Sigmoid colon (tissue), 7 donors: ENCODE data around the gene FNDC10. TPM values are rescaled to one million over a fixed set of nuclear protein-coding genes. Genes with fewer than 3 reads are reported as not detected.
"Not testable (repeated sequence)": the region's sequence is repeated elsewhere in the genome, so short reads cannot be mapped to it uniquely, and the experiment has no call there.

Experiments
- DNase-seq: peaks from one replicate; pipeline ENCODE4 v3.0.0-alpha.2; 2019
- H3K27ac ChIP-seq, 4 donors: fragments of 200-600 bp; sonication (generic); one replicate each; pipeline ENCODE4 v1.5.1; 2016 to 2019; ENCODE audit warnings: mild to moderate bottlenecking in 1 of 4
- H3K27me3 ChIP-seq, 3 donors: fragments of 200-600 bp; sonication (generic); one replicate each; pipeline ENCODE4 v1.5.1; 2019; ENCODE audit warnings: mild to moderate bottlenecking in 1 of 3
- H3K36me3 ChIP-seq, 4 donors: fragments of 200-600 bp; sonication (generic); one replicate each; pipeline ENCODE4 v1.5.1; 2016 to 2019
- H3K4me1 ChIP-seq, 4 donors: fragments of 200-600 bp; sonication (generic); one replicate each; pipeline ENCODE4 v1.5.1; 2017 to 2019
- H3K4me3 ChIP-seq, 4 donors: fragments of 200-600 bp; sonication (generic); one replicate each; pipeline ENCODE4 v1.5.1; 2017 to 2019; ENCODE audit warnings: mild to moderate bottlenecking in 2 of 4, moderate library complexity in 1 of 4
- H3K9me3 ChIP-seq, 4 donors: fragments of 200-600 bp in 3 of 4; sonication (generic) in 3 of 4; one replicate each; pipeline versions ENCODE4 v1.5.1 to v1.6.1; 2013 to 2019
- CTCF ChIP-seq, 4 experiments: fragments of 450-650 bp in 3 of 4; fragments of 200-600 bp in 1 of 4; IDR thresholded peaks; one replicate each; pipeline ENCODE4 v1.5.1; 2016 to 2019; ENCODE audit warnings: antibody characterized with exemption in 4 of 4, mild to moderate bottlenecking in 3 of 4, moderate library complexity in 2 of 4
- POLR2A ChIP-seq, 2 donors: fragments of 450-650 bp; IDR thresholded peaks; one replicate each; pipeline ENCODE4 v1.6.1; 2016; ENCODE audit warnings: antibody characterized with exemption in 2 of 2, mild to moderate bottlenecking in 2 of 2, moderate library complexity in 2 of 2
- POLR2AphosphoS5 ChIP-seq, 4 donors: sonication (generic); formaldehyde crosslinking; IDR thresholded peaks; one replicate each; pipeline ENCODE4 v1.6.1; 2017; ENCODE audit warnings: antibody characterized with exemption in 4 of 4
- WGBS, 2 donors: extraction: QIAGEN DNeasy Blood & Tissue Kit; methylation state at CpG; one replicate each; pipeline ENCODE4 v1.1.7; 2013; 5-methylcytosine and 5-hydroxymethylcytosine counted together
- intact Hi-C: fragments of 100-400 bp; cut with DNase I; formaldehyde crosslinking; loops from one replicate; pipeline ENCODE4 v1.15.1; 2023
- polyA plus RNA-seq, 3 donors: library from polyadenylated mRNA; stranded (reverse); fragments of 200-250 nt; gene quantifications; one replicate each; pipeline ENCODE4 v1.2.3, GENCODE V29; 2013
- total RNA-seq, 4 donors: library from RNA; depleted of rRNA; stranded (reverse); fragments of >200 nt; gene quantifications; one replicate each; pipeline ENCODE4 v1.1.0, GENCODE V29; 2016
- donor health status: healthy with polysubstance abuse.
- donor health status: Bipolar disorder and iron deficiency.
- donor health status: healthy.

The FNDC10 gene
- 1 to 10 TPM in 3 of 4 donors, under 1 TPM in 1; 0.82 to 2.8 (median 1.6) TPM for total RNA-seq
- polyA plus RNA-seq: 1 to 10 TPM; 1.2 to 3.5 (median 2.8) TPM

DNA sequence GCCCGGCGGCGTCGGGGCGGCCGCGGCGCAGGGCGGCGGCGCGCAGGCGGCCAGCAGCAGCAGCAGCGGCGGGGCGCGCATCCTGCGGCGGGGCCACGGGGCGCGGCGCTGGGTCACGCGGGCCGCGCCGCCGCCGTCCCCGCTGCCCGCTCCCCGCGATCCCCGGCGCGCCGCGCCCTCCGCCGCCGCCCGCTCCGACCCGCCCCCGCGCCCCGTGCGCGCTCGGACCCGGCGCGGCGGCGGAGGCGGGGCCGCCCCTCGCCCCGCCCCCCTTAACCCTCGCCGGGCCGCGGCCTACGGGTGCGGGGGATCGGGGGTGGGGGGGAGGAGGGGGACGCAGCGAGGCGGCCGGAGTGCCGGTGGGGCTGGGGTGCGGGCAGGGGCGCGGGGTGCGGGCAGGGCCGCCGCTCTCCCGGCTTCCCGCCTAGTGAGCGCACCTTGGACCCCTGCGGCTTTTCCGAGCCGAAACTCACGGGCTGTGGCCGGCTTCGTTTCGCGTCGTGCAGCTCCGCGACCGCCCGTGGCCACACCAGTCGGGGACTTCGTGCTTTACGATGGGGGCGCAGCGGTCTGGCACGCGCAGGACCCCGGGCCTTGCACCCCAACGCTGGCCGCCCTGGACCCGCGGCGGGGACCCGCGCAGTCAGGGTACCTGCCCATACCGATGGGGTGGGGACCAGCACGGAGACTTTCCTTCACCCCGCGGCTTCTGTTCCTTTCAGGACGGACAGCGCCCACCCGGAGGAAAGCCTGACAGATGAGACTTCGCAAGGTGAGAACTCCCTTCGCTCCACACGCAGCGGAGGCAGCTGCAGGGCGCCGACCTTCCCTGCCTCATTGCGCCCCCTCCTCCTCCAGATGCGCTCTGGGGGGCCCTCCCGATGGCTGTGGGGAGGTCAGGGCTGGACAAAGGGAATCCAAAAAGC lies at the start of gene FNDC10:
Gene FNDC10 (minus strand): TSS at position 201 of the 926 bp plus-strand sequence. CDS start 120 bp downstream, at position 81.
- H3K36me3 ChIP-seq: no peaks in the 10 kb centered on the region
- peak within 1 kb of the TSS in 3 of 4 donors; percentile 29 to 50 (median 42) for H3K4me3 ChIP-seq
- intact Hi-C loops: no loop called here
- WGBS, 2 donors: 3 to 5% methylated on average over 125 of the region's 125 CpGs
- no peaks in the 10 kb centered on the region for H3K9me3 ChIP-seq
- no peak within 1 kb of the TSS for H3K27ac ChIP-seq
- TF ChIP-seq POLR2AphosphoS5 (IDR thresholded peaks at IDR 0.05): no peak
- no peak for TF ChIP-seq POLR2A (IDR thresholded peaks at IDR 0.05)
- TF ChIP-seq CTCF (IDR thresholded peaks at IDR 0.05): no peak
- H3K4me1 ChIP-seq: peaks cover 0 to 19% (median 14%) of the 10 kb centered on the region in 4 donors
- peaks cover 31 to 85% (median 55%) of the 10 kb centered on the region in 3 donors for H3K27me3 ChIP-seq
- DNase-seq: no peak

DNA sequence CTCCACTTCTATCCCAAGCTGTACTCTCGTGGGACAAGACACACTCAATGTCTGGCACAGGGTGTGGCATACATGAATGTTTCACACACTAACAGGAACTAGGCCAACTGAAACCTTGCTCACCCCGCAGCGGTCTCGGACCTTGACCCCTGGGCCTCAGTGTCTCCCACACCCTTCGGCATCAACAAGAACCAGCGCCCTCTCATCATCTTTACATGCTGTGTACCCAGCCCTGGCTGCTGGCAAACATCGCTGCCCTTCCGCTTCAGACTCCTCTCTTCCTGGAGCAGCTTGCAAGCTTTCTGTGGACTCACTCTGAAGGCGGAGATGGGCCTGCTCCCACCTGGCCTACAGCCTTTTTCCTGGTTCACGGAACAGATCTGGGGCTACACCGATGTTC lies 48.3 kb upstream of the FNDC10 start:
- H3K27ac ChIP-seq, H3K4me1 ChIP-seq, intact Hi-C loops, H3K27me3 ChIP-seq, H3K9me3 ChIP-seq, H3K4me3 ChIP-seq: not testable (repeated sequence)
- peaks cover 26 to 74% (median 52%) of the 10 kb centered on the region in 4 donors for H3K36me3 ChIP-seq
- peak in 1 of 2 donors; percentile 20 for TF ChIP-seq POLR2A (IDR thresholded peaks at IDR 0.05)
- 15 to 67% methylated on average over 11 of the region's 11 CpGs for WGBS, 2 donors
- peak; percentile 34 for DNase-seq

- peak; percentile 29 for DNase-seq
- H3K9me3 ChIP-seq, H3K4me3 ChIP-seq, H3K4me1 ChIP-seq, intact Hi-C loops, H3K27ac ChIP-seq, H3K27me3 ChIP-seq: not testable (repeated sequence)
- 64 to 84% methylated on average over 17 of the region's 17 CpGs for WGBS, 2 donors
- H3K36me3 ChIP-seq: peaks cover 26 to 68% (median 47%) of the 10 kb centered on the region in 4 donors
These were observed 47.8 kb upstream of the FNDC10 start for GRCh38 chr1:1647567-1648241.

DNA sequence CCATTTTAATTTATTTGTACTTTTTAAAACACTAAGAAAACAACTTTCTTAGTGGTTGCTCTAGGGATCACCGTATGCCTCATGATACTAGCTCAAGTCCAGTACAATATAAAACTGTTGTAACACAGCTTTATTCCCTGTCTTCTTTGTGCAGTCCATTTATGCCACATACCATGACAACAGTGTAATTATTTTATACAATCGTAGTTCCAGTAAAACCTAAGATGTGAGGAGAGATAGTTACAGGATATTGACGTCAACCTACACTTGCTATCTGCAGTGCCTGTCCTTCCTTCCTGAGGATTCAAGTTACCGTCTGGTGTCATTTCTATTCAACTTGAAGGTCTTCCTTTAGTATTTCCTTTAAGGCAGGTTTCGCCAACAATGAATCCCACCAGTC lies 46.4 kb upstream of the FNDC10 start:
- peaks cover 16 to 56% (median 35%) of the 10 kb centered on the region in 4 donors for H3K36me3 ChIP-seq
- H3K9me3 ChIP-seq, DNase-seq, H3K4me3 ChIP-seq, H3K27me3 ChIP-seq, intact Hi-C loops, H3K27ac ChIP-seq, H3K4me1 ChIP-seq: not testable (repeated sequence)
- WGBS, 2 donors: 89 to 90% methylated on average over 5 of the region's 5 CpGs

DNA sequence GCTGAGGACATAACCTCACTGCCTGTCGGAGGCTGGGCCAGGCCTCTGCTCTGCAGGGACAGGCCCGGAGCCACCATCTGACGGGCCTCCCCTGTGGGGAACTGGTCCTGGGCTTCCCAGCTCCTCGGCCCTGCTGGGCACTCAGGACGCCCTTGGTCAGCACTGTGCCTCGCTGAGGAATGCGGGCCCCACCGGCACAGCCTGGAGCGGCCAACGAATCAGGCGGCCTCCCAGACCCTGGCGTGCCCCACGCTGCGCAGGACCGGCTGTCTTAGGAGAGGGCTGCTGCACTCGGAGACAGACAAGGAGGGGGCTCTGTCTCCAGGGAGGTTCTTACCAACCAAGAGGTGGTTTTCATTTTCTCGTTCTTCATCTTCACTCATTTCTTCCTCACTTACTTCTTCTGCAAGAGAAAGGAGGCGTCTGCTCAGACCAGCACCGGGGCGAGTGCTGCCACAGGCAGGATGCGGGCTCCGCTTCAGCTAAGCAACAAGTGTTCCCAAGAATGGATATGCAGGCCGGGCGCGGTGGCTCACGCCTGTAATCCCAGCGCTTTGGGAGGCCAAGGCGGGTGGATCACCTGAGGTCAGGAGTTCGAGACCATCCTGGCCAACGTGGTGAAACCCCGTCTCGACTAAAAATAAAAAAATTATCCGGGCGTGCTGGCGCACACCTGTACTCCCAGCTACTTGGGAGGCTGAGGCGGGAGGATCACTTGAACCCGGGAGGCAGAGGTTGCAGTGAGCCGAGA lies 41.0 kb upstream of the FNDC10 start:
- H3K4me1 ChIP-seq, H3K27me3 ChIP-seq, H3K4me3 ChIP-seq, intact Hi-C loops, H3K9me3 ChIP-seq, H3K27ac ChIP-seq: not testable (repeated sequence)
- H3K36me3 ChIP-seq: peaks cover 4 to 30% (median 21%) of the 10 kb centered on the region in 4 donors
- peak; percentile 40 for DNase-seq
- WGBS, 2 donors: 94 to 96% methylated on average over 33 to 34 of the region's 38 CpGs

DNA sequence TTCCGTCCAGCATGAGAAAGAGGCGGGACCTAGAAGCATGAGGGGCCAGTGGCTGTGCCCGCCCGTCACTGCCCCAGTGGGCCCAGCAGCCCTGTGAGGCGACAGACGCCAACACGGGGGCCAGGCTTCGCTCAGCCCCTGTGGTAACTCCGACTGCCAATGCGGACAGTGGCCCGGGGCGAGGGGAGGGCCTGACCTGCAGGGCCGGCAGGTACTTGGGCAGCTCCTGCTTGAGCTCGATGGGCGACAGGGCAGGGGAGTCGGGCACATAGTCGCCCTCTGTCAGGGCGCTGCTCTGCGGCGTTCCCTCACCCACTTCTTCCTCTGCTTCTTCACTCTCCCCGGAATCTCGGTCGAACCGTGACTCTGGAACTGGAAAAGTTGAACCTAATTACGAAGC lies 40.1 kb upstream of the FNDC10 start:
- peaks cover 4 to 26% (median 18%) of the 10 kb centered on the region in 4 donors for H3K36me3 ChIP-seq
- intact Hi-C loops: not testable (repeated sequence)

GRCh38 chr1:1639368-1639767 lies 39.4 kb upstream of the FNDC10 start:
- H3K27ac ChIP-seq, H3K4me3 ChIP-seq, intact Hi-C loops, H3K27me3 ChIP-seq, H3K9me3 ChIP-seq, H3K4me1 ChIP-seq: not testable (repeated sequence)
- DNase-seq: peak; percentile 47
- 95 to 97% methylated on average over 16 of the region's 16 CpGs for WGBS, 2 donors
- H3K36me3 ChIP-seq: peaks cover 4 to 26% (median 18%) of the 10 kb centered on the region in 4 donors

More for the DNA sequence above, 40.1 kb upstream of the FNDC10 start:
- H3K9me3 ChIP-seq, H3K27ac ChIP-seq, H3K4me1 ChIP-seq, H3K27me3 ChIP-seq, H3K4me3 ChIP-seq: not testable (repeated sequence)
- DNase-seq: peak; percentile 40
- 97 to 98% methylated on average over 18 to 21 of the region's 25 CpGs for WGBS, 2 donors

DNA sequence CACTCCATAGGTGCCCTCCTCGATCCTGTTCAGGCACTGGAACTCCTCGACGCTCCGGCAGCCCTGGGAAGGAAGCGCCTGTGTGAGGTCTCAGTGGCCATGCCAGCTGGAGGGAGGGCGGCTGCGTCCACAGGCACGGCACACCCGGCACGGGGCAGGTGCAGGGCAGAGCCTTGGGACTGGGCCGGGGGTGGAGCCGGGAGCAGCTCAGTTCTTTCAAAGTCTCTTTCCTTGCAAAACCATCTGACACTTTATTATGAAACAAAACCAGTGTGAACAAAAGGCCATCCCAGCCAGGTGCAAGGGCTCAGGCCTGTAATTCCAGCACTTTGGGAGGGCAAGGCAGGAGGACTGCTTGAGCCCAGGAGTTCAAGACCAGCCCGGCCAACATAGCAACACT lies 38.6 kb upstream of the FNDC10 start:
- whole genome bisulfite sequencing, 2 donors: 66 to 96% methylated on average over 9 of the region's 13 CpGs
- peaks cover 4 to 26% (median 18%) of the 10 kb centered on the region in 4 donors for H3K36me3 ChIP-seq
- DNase-seq: peak; percentile 39

GRCh38 chr1:1637479-1637875 lies 37.5 kb upstream of the FNDC10 start:
- intact Hi-C loops, H3K27me3 ChIP-seq, H3K27ac ChIP-seq, H3K4me1 ChIP-seq, H3K4me3 ChIP-seq, H3K9me3 ChIP-seq: not testable (repeated sequence)
- peak; percentile 40 for DNase-seq
- 93% methylated on average over 14 of the region's 14 CpGs for WGBS, 2 donors
- peaks cover 4 to 26% (median 18%) of the 10 kb centered on the region in 4 donors for H3K36me3 ChIP-seq

More for the DNA sequence above, 38.6 kb upstream of the FNDC10 start:
- H3K4me3 ChIP-seq, H3K27ac ChIP-seq, H3K27me3 ChIP-seq, H3K9me3 ChIP-seq, H3K4me1 ChIP-seq, intact Hi-C loops: not testable (repeated sequence)

- H3K27ac ChIP-seq, H3K9me3 ChIP-seq, intact Hi-C loops, H3K4me3 ChIP-seq, H3K27me3 ChIP-seq, H3K4me1 ChIP-seq: not testable (repeated sequence)
- WGBS, 2 donors: 93 to 94% methylated on average over 37 of the region's 37 CpGs
- DNase-seq: peak; percentile 57
- peaks cover 4 to 26% (median 18%) of the 10 kb centered on the region in 4 donors for H3K36me3 ChIP-seq
These were observed 36.9 kb upstream of the FNDC10 start for GRCh38 chr1:1636621-1637478.
